Measurements from ENCODE around the gene KCNIP4.
A peak's percentile ranks its signal among the peaks of the same experiment; 100 is the strongest.
"Not testable (repeated sequence)": the region's sequence is repeated elsewhere in the genome, so short reads cannot be mapped to it uniquely, and the experiment has no call there.

KCNIP4 gene

GRCh38 chr4:20829617-20830357, 1118.8 kb downstream of the KCNIP4 start:
- DNase-seq: no peak

- DNase-seq: no peak
Measured at GRCh38 chr4:20825505-20825904, 1123.1 kb downstream of the KCNIP4 start.

- DNase-seq: no peak
Measured at GRCh38 chr4:20816287-20816686, 1132.3 kb downstream of the KCNIP4 start.

- no peak for DNase-seq
Measured at GRCh38 chr4:20813700-20814099, 1134.9 kb downstream of the KCNIP4 start.

- DNase-seq: peak; percentile 31
Measured at GRCh38 chr4:20809812-20810211, 1138.8 kb downstream of the KCNIP4 start.

- no peak for DNase-seq
Measured at GRCh38 chr4:20805716-20806115, 1142.9 kb downstream of the KCNIP4 start.

GRCh38 chr4:20787940-20788665, 1160.5 kb downstream of the KCNIP4 start:
- no peak for DNase-seq

GRCh38 chr4:20783134-20783533, 1165.4 kb downstream of the KCNIP4 start:
- not testable (repeated sequence) for DNase-seq

- DNase-seq: no peak
Measured at GRCh38 chr4:20778896-20779295, 1169.7 kb downstream of the KCNIP4 start.

- peak; percentile 65 for DNase-seq
Measured at GRCh38 chr4:20773144-20773997, 1175.2 kb downstream of the KCNIP4 start.

GRCh38 chr4:20764366-20764992, 1184.1 kb downstream of the KCNIP4 start:
- no peak for DNase-seq

GRCh38 chr4:20761826-20762225, 1186.7 kb downstream of the KCNIP4 start:
- no peak for DNase-seq

GRCh38 chr4:20761382-20761781, 1187.2 kb downstream of the KCNIP4 start:
- no peak for DNase-seq

- DNase-seq: no peak
Measured at GRCh38 chr4:20760053-20760452, 1188.5 kb downstream of the KCNIP4 start.

GRCh38 chr4:20754036-20754435, 1194.5 kb downstream of the KCNIP4 start:
- no peak for DNase-seq

- no peak for DNase-seq
Measured at GRCh38 chr4:20752641-20753040, 1195.9 kb downstream of the KCNIP4 start.

- DNase-seq: not testable (repeated sequence)
Measured at GRCh38 chr4:20746000-20746399, 1202.6 kb downstream of the KCNIP4 start.

- DNase-seq: no peak
Measured at GRCh38 chr4:20735931-20736330, 1212.6 kb downstream of the KCNIP4 start.

GRCh38 chr4:20724915-20725314, 1223.7 kb downstream of the KCNIP4 start:
- DNase-seq: no peak

- no peak for DNase-seq
Measured at GRCh38 chr4:20723463-20723862, 1225.1 kb downstream of the KCNIP4 start.

- no peak for DNase-seq
Measured at GRCh38 chr4:20723019-20723418, 1225.6 kb downstream of the KCNIP4 start.

- DNase-seq: no peak
Measured at GRCh38 chr4:20711335-20711734, 1237.2 kb downstream of the KCNIP4 start.
